Right atrium auricular region (tissue), 2 donors: ENCODE data around the gene HOPX. TPM values are rescaled to one million over a fixed set of nuclear protein-coding genes. Genes with fewer than 3 reads are reported as not detected.
"Not testable (repeated sequence)": the region's sequence is repeated elsewhere in the genome, so short reads cannot be mapped to it uniquely, and the experiment has no call there.

Experiments used
- DNase-seq: peaks from one replicate; pipeline ENCODE4 v3.0.0-alpha.2; 2019; ENCODE audit warnings: low spot score
- H3K27ac ChIP-seq, 2 donors: fragments of 200-600 bp; sonication (generic); 1 replicate in 1 of 2; 2 replicates in 1 of 2; pipeline ENCODE4 v1.5.1; 2016 to 2019
- H3K27me3 ChIP-seq, 2 donors: fragments of 200-600 bp; sonication (generic); one replicate each; pipeline versions ENCODE4 v1.5.1 to v1.6.0; 2017 to 2019
- H3K36me3 ChIP-seq: fragments of 200-600 bp; sonication (generic); one replicate; pipeline ENCODE4 v1.5.1; 2016
- H3K4me1 ChIP-seq, 2 donors: fragments of 200-600 bp; sonication (generic); one replicate each; pipeline versions ENCODE4 v1.5.1 to v1.6.0; 2017 to 2019
- H3K4me3 ChIP-seq, 2 donors: fragments of 200-600 bp; sonication (generic); 1 replicate in 1 of 2; 2 replicates in 1 of 2; pipeline ENCODE4 v1.5.1; 2017 to 2019; ENCODE audit warnings: mild to moderate bottlenecking in 1 of 2, moderate library complexity in 1 of 2
- H3K9me3 ChIP-seq, 2 donors: fragments of 200-600 bp; sonication (generic); one replicate each; pipeline ENCODE4 v1.5.1; 2019
- total RNA-seq, 2 donors: library from RNA; depleted of rRNA; stranded (reverse); fragments of >200 nt; gene quantifications; one replicate each; pipeline ENCODE4 v1.1.0, GENCODE V29; 2016
- TF ChIP-seq, protein P1 (sequence below), 2 donors: fragments of 200-600 bp; sonication (generic); IDR thresholded peaks; one replicate each; pipeline ENCODE4 v1.5.1; 2019; ENCODE audit warnings: antibody characterized with exemption in 2 of 2

The HOPX gene
- total RNA-seq, 2 donors from 2014 or later = 7.8 to 203 TPM

- Histone ChIP-seq H3K4me1 (peaks cover 0 to 13% of the 10 kb centered on the region in 2 donors), H3K27ac (no peak overlapping the region), H3K27me3 (no peaks in the 10 kb centered on the region), H3K36me3 (no peaks in the 10 kb centered on the region), H3K4me3 (no peak overlapping the region), H3K9me3 (no peaks in the 10 kb centered on the region)
- no peak for DNase-seq
- TF ChIP-seq, protein P1, sequence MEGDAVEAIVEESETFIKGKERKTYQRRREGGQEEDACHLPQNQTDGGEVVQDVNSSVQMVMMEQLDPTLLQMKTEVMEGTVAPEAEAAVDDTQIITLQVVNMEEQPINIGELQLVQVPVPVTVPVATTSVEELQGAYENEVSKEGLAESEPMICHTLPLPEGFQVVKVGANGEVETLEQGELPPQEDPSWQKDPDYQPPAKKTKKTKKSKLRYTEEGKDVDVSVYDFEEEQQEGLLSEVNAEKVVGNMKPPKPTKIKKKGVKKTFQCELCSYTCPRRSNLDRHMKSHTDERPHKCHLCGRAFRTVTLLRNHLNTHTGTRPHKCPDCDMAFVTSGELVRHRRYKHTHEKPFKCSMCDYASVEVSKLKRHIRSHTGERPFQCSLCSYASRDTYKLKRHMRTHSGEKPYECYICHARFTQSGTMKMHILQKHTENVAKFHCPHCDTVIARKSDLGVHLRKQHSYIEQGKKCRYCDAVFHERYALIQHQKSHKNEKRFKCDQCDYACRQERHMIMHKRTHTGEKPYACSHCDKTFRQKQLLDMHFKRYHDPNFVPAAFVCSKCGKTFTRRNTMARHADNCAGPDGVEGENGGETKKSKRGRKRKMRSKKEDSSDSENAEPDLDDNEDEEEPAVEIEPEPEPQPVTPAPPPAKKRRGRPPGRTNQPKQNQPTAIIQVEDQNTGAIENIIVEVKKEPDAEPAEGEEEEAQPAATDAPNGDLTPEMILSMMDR (IDR thresholded peaks at IDR 0.05) = no peak
Measured at GRCh38 chr4:56677711-56678110, 3.4 kb downstream of the HOPX start.

DNA sequence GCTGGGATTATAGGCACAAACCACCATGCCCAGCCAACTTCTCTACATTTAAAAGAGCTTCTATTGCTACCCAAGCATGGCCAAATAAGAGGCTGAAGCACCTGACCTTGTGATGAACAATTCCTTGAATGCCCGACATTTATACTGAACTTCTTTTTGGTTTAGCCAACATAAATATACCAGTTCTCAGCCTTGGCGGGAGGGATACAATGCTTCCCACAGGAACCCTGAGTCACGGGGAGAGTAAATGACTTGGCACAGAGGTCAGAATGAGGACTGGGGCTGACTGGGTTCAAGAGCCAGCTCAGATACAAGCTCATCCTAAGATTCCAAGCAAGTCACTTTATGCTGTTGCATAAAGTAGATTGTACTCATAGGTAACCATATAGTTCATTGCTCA, 6.1 kb downstream of the HOPX start:
- Histone ChIP-seq H3K9me3 (no peaks in the 10 kb centered on the region), H3K4me1 (no peaks in the 10 kb centered on the region), H3K27ac (no peak overlapping the region), H3K4me3 (no peak overlapping the region), H3K36me3 (no peaks in the 10 kb centered on the region), H3K27me3 (no peaks in the 10 kb centered on the region)
- TF ChIP-seq, protein P1 (IDR thresholded peaks at IDR 0.05) = no peak
- no peak for DNase-seq

DNA sequence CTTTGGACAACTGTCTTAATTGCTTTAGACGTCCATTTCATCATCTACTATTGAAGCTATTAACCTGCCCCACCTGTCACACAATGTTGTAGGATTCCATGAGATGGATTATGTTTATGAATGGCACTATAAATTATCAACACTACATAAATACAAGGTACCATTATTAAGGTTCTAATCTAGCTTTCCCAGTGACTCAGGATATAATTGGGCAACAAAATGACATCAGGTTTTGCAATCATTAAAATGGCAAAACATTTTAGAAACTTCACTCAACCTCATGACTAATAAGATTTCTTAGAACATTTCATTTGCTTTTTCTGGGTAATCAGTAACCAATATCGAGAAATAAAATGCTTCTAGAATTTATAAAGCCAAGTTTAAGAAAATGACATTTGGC, 9.2 kb downstream of the HOPX start:
- Histone ChIP-seq H3K4me1 (no peaks in the 10 kb centered on the region), H3K9me3 (no peaks in the 10 kb centered on the region), H3K27ac (no peak overlapping the region), H3K4me3 (no peak overlapping the region), H3K36me3 (no peaks in the 10 kb centered on the region), H3K27me3 (no peaks in the 10 kb centered on the region)
- TF ChIP-seq, protein P1 (IDR thresholded peaks at IDR 0.05) = no peak
- DNase-seq = no peak

DNA sequence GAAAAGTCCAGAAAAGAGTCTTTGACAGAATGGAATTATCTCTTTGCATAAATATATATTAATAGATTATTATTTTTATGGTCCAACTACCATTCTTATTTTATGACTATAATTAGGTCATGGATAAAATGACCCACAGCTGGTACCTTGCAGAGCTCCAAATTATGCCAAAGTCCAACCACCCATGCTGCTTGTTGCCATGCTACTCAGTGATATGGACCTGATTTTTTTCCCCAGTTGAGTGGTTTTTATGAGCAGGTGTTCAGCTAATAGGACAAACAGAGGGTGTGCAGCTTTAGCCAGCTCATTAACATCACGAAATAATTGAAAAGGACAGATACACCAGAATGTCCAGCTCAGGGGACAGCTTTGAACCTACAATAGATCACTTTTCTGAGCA, 9.7 kb downstream of the HOPX start:
- no peaks in the 10 kb centered on the region for H3K27me3 ChIP-seq
- H3K27ac ChIP-seq = no peak overlapping the region
- no peak overlapping the region for H3K4me3 ChIP-seq
- no peak for DNase-seq
- H3K4me1 ChIP-seq = no peaks in the 10 kb centered on the region
- no peaks in the 10 kb centered on the region for H3K36me3 ChIP-seq
- no peaks in the 10 kb centered on the region for H3K9me3 ChIP-seq
- TF ChIP-seq, protein P1 (IDR thresholded peaks at IDR 0.05) = no peak

DNA sequence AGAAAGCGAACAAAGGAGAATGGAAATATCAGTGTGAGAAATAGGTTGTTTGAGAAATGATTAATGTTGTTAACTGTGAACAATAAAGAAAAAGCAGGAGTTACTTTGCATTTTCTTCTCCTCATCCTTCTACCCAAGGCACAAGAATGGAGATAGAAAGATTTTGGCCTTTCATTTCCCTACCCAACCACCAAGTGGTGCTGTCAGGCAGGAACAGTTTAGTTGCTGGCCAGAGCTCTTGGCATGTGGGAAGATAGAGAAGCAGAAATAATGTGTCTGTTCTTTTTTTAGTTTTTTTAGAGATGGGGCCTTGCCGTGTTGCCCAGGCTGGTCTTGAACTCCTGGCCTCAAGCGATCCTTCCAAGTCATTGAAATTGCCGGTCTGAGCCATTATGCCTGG, 12.8 kb downstream of the HOPX start:
- no peak overlapping the region for H3K4me3 ChIP-seq
- TF ChIP-seq, protein P1 (IDR thresholded peaks at IDR 0.05) = no peak

GRCh38 chr4:56667396-56667795, 13.7 kb downstream of the HOPX start:
- H3K9me3 ChIP-seq, H3K36me3 ChIP-seq, H3K27ac ChIP-seq, DNase-seq, H3K27me3 ChIP-seq, H3K4me3 ChIP-seq, H3K4me1 ChIP-seq: not testable (repeated sequence)

More for the DNA sequence above, 12.8 kb downstream of the HOPX start:
- Histone ChIP-seq H3K27ac (no peak overlapping the region), H3K4me1 (no peaks in the 10 kb centered on the region), H3K9me3 (no peaks in the 10 kb centered on the region), H3K27me3 (no peaks in the 10 kb centered on the region), H3K36me3 (no peaks in the 10 kb centered on the region)
- DNase-seq = no peak
